LNCAP (cell line): ENCODE results near the gene RBM42.

Experiments
- TF ChIP-seq, protein P1 (sequence below): fragments of 450-650 bp; IDR thresholded peaks from 2 replicates; pipeline ENCODE4 v1.5.1; 2017; ENCODE audit warnings: mild to moderate bottlenecking

Gene RBM42

GRCh38 chr19:35613574-35613973 lies 15.3 kb upstream of the RBM42 start:
- TF ChIP-seq, protein P1, sequence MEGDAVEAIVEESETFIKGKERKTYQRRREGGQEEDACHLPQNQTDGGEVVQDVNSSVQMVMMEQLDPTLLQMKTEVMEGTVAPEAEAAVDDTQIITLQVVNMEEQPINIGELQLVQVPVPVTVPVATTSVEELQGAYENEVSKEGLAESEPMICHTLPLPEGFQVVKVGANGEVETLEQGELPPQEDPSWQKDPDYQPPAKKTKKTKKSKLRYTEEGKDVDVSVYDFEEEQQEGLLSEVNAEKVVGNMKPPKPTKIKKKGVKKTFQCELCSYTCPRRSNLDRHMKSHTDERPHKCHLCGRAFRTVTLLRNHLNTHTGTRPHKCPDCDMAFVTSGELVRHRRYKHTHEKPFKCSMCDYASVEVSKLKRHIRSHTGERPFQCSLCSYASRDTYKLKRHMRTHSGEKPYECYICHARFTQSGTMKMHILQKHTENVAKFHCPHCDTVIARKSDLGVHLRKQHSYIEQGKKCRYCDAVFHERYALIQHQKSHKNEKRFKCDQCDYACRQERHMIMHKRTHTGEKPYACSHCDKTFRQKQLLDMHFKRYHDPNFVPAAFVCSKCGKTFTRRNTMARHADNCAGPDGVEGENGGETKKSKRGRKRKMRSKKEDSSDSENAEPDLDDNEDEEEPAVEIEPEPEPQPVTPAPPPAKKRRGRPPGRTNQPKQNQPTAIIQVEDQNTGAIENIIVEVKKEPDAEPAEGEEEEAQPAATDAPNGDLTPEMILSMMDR: no peak

DNA sequence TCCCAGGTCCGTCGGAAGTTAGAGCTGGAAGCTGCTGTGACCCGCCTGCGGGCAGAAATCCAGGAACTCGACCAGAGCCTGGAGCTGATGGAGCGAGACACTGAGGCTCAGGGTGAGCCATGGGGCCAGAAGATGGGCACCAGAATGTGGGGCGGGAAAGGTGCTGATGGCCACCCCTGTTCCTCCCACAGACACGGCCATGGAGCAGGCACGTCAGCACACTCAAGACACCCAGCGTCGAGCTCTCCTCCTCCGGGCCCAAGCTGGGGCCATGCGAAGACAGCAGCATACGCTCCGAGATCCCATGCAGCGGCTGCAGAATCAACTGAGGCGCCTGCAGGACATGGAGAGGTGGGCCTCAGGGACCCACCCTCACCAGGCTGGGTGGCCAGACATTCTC lies 13.8 kb upstream of the RBM42 start:
- TF ChIP-seq, protein P1: no peak

GRCh38 chr19:35618857-35619256 lies 10.0 kb upstream of the RBM42 start:
- TF ChIP-seq, protein P1: no peak

DNA sequence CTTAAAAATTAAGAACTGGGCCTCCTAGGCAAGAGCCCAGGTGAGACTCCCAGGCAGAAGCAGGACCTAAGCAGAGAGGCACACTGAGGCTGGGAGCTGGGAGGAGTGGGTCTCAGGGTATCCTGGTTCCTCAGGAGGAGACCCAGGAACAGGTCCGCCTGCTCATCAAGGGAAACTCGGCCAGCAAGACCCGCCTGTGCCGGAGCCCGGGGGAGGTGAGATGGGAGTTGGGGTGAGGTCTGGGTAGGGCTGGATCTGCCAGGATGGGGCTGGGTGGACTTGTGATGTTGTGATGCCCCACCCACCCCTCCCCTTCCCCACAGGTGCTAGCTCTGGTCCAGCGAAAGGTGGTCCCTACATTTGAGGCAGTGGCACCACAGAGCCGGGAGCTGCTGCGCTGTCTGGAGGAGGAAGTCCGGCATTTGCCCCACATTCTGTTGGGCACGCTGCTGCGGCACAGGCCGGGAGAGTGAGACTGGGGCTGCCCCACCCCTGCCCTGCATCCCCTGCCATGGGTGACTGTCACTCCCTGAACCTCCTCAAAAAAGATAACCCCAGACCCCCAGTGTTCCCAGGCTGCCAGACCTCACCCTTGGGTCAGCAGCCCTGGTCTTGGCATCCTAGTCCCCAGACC lies 9.4 kb upstream of the RBM42 start:
- TF ChIP-seq, protein P1: no peak

GRCh38 chr19:35620001-35620400 lies 8.8 kb upstream of the RBM42 start:
- TF ChIP-seq, protein P1: no peak

- TF ChIP-seq, protein P1: no peak
Observed at GRCh38 chr19:35621708-35622107, 7.1 kb upstream of the RBM42 start.

DNA sequence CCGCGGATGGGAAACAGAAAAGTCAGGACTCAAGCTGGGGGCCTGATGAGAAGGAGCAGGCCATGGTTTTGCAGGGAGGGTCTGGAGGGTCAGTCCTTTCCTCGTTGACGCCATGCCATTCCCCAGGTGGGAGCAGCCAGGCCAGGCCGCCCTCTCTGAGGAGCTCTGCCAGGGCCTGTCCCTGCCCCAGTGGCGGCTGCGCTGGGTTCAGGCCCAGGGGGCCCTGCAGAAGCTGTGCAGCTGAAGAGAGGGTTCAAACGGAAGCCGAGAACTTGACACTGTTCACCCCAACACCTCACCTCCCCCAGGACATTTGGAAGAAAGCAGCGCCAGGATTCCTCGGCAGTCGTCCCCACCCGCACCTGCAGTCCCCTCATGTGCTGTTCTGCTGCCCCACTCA lies 6.1 kb upstream of the RBM42 start:
- TF ChIP-seq, protein P1: no peak
